Duodenal mucosa (tissue), 2 donors: Measurements from ENCODE around the gene ATP8B1.

Experiments used
- H3K27ac ChIP-seq: one replicate; pipeline ENCODE4 v1.7.0; 2013; ENCODE audit warnings: low read depth, low read length
- H3K27me3 ChIP-seq, 2 donors: one replicate each; pipeline ENCODE4 v1.7.0; 2013; ENCODE audit warnings: low read length in 2 of 2, control low read depth in 1 of 2; ENCODE audit not compliant: insufficient read depth in 2 of 2, control insufficient read depth in 1 of 2
- H3K36me3 ChIP-seq, 2 donors: one replicate each; pipeline ENCODE4 v1.7.0; 2013; ENCODE audit warnings: low read length in 2 of 2, control low read depth in 1 of 2; ENCODE audit not compliant: insufficient read depth in 2 of 2, control insufficient read depth in 1 of 2
- H3K4me1 ChIP-seq, 2 donors: one replicate each; pipeline ENCODE4 v1.7.0; 2013; ENCODE audit warnings: low read length in 2 of 2, control low read depth in 1 of 2; ENCODE audit not compliant: insufficient read depth in 2 of 2, control insufficient read depth in 1 of 2
- H3K4me3 ChIP-seq, 2 donors: one replicate each; pipeline ENCODE4 v1.7.0; 2013; ENCODE audit warnings: low read length in 2 of 2, low read depth in 1 of 2
- H3K9ac ChIP-seq, 2 donors: one replicate each; pipeline ENCODE4 v1.7.0; 2013; ENCODE audit warnings: low read length in 2 of 2, low read depth in 1 of 2
- H3K9me3 ChIP-seq, 2 donors: one replicate each; pipeline ENCODE4 v1.7.0; 2013; ENCODE audit warnings: low read length in 2 of 2, control low read depth in 1 of 2; ENCODE audit not compliant: control insufficient read depth in 1 of 2

The ATP8B1 gene

GRCh38 chr18:57806978-57807285 is 3.8 kb upstream of the ATP8B1 start:
- Histone ChIP-seq H3K4me1 (peaks cover 0 to 15% of the 10 kb centered on the region in 2 donors), H3K36me3 (no peaks in the 10 kb centered on the region), H3K4me3 (no peak overlapping the region), H3K9me3 (no peaks in the 10 kb centered on the region), H3K27me3 (peaks cover 0 to 3% of the 10 kb centered on the region in 2 donors), H3K27ac (no peak overlapping the region), H3K9ac (no peak overlapping the region)

DNA sequence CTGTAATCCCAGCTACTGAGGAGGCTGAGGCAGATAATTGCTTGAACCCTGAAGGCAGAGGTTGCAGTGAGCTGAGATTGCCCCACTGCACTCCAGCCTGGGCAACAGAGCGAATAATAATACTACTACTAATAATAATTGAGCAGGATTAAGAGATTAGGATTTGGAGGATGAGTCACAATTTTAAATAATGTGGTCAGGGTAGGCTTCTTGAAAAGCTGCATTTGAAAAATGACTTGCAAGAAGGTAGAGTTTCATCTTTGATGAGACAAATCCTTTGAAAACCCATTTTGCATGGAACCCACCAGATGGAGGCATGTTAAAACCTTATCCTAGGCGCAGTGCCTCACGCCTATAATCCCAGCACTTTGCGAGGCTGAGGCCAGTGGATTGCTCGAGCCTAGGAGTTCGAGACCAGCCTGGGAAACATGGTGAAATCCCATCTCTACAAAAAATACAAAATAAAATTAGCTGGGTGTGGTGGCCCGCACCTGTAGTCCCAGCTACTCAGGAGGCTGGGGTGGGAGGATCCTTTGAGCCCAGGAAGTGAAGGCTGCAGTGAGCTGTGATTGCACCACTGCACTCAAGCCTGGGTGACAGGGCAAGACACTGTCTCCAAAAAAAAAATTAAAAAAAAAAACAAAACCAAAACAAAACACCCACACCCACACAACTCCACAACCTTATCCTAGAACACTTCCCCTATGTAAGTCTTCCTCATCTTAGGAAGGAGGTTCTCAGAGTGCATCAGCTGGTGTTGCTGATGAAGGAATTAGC is 3.3 kb upstream of the ATP8B1 start:
- H3K9me3 ChIP-seq = no peaks in the 10 kb centered on the region
- peaks cover 0 to 15% of the 10 kb centered on the region in 2 donors for H3K4me1 ChIP-seq
- no peak overlapping the region for H3K27ac ChIP-seq
- no peak overlapping the region for H3K9ac ChIP-seq
- H3K36me3 ChIP-seq = no peaks in the 10 kb centered on the region
- H3K27me3 ChIP-seq = peaks cover 0 to 6% of the 10 kb centered on the region in 2 donors
- H3K4me3 ChIP-seq = no peak overlapping the region

DNA sequence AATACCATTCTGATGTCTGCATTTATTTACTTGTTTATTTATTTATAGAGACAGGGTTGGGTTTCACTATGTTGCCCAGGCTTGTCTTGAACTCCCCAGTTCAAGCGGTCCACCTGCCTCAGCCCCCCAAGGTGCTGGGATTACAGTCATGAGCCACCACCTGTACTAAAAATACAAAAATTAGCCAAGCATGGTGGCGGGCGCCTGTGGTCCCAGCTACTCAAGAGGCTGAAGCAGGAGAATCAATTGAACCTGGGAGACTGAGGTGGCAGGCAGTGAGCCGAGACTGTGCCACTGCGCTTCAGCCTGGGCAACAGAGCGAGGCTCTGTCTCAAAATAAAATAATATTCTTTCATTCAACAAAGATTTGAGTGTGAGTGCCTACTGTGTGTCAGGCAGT is 2.0 kb upstream of the ATP8B1 start:
- Histone ChIP-seq H3K4me1 (peaks cover 0 to 15% of the 10 kb centered on the region in 2 donors), H3K36me3 (no peaks in the 10 kb centered on the region), H3K27ac (no peak overlapping the region), H3K9me3 (no peaks in the 10 kb centered on the region), H3K9ac (no peak overlapping the region), H3K4me3 (no peak overlapping the region), H3K27me3 (peaks cover 0 to 11% of the 10 kb centered on the region in 2 donors)

- Histone ChIP-seq H3K4me1 (peaks cover 1 to 17% of the 10 kb centered on the region in 2 donors), H3K9ac (no peak overlapping the region), H3K27ac (no peak overlapping the region), H3K27me3 (peaks cover 0 to 11% of the 10 kb centered on the region in 2 donors), H3K36me3 (no peaks in the 10 kb centered on the region), H3K4me3 (peak overlapping the region in 1 of 2 donors; percentile 95), H3K9me3 (no peaks in the 10 kb centered on the region)
These were observed 1.4 kb upstream of the ATP8B1 start for GRCh38 chr18:57804557-57804956.

DNA sequence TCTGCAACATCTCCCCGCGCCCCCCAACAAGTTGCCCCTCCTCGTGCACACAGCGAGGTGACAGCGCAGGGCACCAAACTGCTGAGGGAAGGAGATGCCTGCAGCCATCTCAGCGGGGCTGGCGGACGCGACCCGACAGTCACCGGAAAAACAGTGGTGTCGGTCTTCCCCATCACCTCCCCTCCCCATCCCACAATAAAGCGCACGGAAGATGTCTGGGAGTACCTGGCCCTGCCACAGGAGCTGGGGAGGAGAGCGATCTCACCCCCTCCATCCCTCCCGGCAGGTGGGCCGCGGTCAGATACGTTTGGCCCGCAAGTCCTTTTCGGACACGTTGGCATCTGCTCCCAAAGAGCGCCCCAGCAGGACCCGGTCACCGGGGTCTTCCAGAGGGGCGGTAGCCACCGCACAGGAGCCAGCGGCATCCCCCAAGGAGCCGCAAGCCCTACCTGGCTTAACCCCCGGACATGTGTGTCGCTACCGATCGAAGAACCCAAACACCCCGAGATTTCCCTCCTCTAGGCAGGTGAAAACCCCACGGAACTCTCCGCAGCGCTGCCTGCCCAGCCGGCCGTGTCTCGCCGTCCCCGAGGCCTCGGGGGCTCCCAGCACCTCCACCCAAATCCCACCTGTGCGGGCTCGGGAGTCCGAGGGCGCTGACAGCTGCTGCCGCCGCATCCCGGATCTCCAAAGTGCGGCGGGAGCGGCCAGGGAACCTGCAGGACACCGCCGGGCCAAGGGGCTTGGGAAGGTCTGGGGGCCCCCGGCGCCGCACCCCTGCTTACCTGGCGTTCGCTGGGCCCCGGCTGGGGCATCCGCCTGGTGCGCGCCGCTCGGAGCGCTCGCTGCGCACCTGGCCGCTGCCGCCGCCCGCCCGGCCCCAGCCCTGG is 657 bp downstream of the ATP8B1 start:
- H3K27ac ChIP-seq = peak overlapping the region; percentile 84
- peak overlapping the region; percentile 77 to 89 for H3K9ac ChIP-seq
- H3K36me3 ChIP-seq = no peaks in the 10 kb centered on the region
- peaks cover 19 to 31% of the 10 kb centered on the region in 2 donors for H3K4me1 ChIP-seq
- H3K9me3 ChIP-seq = no peaks in the 10 kb centered on the region
- peaks cover 0 to 11% of the 10 kb centered on the region in 2 donors for H3K27me3 ChIP-seq
- H3K4me3 ChIP-seq = peak overlapping the region; percentile 92 to 95

DNA sequence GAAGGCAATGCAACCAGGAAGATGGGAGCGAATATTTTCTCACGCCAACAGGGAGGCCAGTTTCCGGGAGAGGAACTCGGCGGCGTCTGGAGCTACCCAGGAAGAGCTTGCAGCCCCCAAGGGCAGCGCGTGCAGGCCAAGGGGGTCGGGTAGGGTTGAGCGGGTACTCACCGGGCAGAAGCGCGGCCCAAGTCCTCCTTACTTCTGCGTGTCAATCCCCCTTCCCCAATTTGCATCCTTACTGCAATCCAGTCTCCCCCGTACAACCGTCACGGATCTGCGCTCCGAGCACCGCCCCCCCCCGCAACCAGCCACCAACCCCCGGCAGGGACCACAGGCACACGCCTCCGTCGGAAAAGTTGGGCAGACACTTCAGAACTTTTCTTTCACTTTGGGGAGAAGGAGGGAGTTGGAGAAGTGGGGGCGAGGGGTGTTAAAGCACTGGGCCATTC is 1.3 kb downstream of the ATP8B1 start:
- Histone ChIP-seq H3K4me3 (peak overlapping the region; percentile 92 to 95), H3K9me3 (no peaks in the 10 kb centered on the region), H3K9ac (peak overlapping the region; percentile 77 to 89), H3K4me1 (peaks cover 26 to 29% of the 10 kb centered on the region in 2 donors), H3K27ac (peak overlapping the region; percentile 70), H3K27me3 (peaks cover 0 to 11% of the 10 kb centered on the region in 2 donors), H3K36me3 (no peaks in the 10 kb centered on the region)

GRCh38 chr18:57801325-57801724 is 1.8 kb downstream of the ATP8B1 start:
- no peaks in the 10 kb centered on the region for H3K9me3 ChIP-seq
- peak overlapping the region; percentile 70 for H3K27ac ChIP-seq
- H3K4me1 ChIP-seq = peaks cover 30 to 33% of the 10 kb centered on the region in 2 donors
- H3K36me3 ChIP-seq = no peaks in the 10 kb centered on the region
- peaks cover 0 to 11% of the 10 kb centered on the region in 2 donors for H3K27me3 ChIP-seq
- H3K4me3 ChIP-seq = peak overlapping the region; percentile 92 to 95
- peak overlapping the region; percentile 77 to 89 for H3K9ac ChIP-seq

DNA sequence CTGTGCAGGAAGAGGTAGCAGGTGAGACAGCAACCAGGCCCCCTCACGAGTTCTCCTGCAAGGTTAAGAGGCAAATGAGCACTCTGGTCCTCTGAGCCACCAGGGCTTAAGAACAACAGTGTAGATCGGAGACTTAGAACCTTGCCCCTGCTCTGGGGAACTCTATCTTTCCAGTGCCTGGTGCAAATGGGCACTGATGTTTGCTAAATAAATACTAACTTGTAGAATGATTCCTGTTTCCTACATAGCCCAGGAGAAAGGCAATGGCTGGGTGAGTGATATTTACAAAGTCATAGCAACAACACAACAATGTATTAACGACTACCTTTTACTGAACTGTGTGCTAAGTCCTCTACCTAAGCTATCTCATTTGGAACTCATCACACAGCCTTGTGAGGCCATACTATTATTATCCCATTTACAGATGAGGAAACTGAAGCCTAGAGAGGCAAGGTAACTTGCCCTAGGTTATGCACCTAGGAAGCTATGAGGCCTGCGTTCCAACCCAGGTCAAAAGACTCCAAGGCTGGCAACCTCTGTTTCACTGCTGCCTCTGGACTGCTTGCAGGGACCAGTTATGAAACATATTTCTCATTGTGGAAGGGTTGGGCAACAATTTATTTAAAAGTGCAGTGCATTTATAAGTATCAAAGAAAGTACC is 4.3 kb downstream of the ATP8B1 start:
- Histone ChIP-seq H3K36me3 (no peaks in the 10 kb centered on the region), H3K9me3 (no peaks in the 10 kb centered on the region), H3K27ac (no peak overlapping the region), H3K4me3 (peak overlapping the region; percentile 41 to 43), H3K27me3 (peaks cover 0 to 9% of the 10 kb centered on the region in 2 donors), H3K4me1 (peaks cover 35 to 41% of the 10 kb centered on the region in 2 donors), H3K9ac (peak overlapping the region in 1 of 2 donors; percentile 6)

DNA sequence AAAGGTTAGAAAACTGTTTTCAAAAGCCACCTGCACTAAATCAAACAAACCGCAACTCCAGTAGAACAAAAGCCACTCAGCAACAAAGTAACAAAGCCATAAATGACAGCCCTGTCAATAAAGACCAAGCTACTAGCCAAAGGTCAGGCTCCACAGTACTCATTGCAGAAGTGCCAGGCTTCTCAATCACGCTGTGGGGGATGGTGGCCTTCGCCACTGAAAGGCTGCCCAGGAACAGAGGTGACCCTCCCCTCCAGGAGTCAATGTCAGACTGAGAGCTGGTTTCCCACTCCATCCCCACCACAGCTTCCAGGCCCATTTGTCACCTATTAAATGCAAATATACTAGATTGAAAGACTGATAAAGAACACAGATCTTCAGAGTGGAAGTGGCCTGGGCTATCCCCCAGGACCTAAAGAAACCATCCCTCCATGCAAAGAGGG is 5.9 kb downstream of the ATP8B1 start:
- no peaks in the 10 kb centered on the region for H3K36me3 ChIP-seq
- H3K9me3 ChIP-seq = no peaks in the 10 kb centered on the region
- H3K4me1 ChIP-seq = peaks cover 49 to 52% of the 10 kb centered on the region in 2 donors
- H3K27ac ChIP-seq = peak overlapping the region; percentile 61
- no peak overlapping the region for H3K9ac ChIP-seq
- peak overlapping the region; percentile 30 to 45 for H3K4me3 ChIP-seq
- peaks cover 0 to 9% of the 10 kb centered on the region in 2 donors for H3K27me3 ChIP-seq
